NOMO-1 (cell line): ENCODE measurements around the gene CTXN1.
A peak's percentile ranks its signal among the peaks of the same experiment; 100 is the strongest.

ENCODE experiments used
- DNase-seq, 2 experiments: peaks; one replicate each; lab custom pipeline; 2025; ENCODE audit not compliant: unreplicated experiment in 2 of 2; lab: John Stamatoyannopoulos, UW

Gene CTXN1

DNA sequence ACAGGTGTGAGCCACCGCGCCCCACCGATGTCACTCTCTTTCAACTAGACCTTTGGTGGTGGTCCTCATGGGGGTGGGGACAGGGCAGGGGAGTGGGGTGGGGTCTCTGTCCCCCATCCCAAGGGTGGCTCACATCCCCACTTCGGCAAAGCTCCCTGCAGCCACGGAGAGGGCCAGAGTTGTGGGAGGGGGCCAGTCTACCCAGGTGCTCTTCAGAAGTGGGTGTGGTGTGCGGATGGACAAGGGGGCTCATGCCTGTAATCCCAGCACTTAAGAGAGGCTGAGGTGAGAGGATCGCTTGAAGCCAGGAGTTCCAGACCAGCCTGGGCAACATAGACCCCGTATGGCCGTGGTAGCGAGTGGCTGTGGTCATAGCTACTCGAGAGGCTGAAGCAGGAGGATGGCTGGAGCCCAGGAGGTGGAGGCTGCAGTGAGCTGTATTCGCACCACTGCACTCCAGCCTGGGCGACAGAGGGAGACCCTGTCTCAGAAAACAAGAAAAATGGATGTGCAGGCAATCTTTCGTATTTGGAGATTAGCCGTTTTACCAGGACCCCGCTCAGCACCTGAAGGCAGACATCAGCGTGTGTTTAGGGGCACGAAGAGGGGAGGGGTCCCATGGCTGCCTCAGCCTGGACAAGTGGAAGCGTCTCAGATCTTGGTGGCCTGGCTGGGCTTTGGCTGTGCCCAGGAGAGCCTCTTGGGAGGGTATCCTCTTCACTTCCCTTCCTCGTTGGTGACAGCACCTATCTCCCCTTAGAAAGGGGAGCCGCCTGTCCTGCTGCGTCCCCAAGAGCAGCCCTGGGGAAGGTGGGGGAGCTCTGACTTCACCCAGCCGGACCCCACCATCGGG lies 10.5 kb downstream of the CTXN1 start:
- DNase-seq, result no peak

DNA sequence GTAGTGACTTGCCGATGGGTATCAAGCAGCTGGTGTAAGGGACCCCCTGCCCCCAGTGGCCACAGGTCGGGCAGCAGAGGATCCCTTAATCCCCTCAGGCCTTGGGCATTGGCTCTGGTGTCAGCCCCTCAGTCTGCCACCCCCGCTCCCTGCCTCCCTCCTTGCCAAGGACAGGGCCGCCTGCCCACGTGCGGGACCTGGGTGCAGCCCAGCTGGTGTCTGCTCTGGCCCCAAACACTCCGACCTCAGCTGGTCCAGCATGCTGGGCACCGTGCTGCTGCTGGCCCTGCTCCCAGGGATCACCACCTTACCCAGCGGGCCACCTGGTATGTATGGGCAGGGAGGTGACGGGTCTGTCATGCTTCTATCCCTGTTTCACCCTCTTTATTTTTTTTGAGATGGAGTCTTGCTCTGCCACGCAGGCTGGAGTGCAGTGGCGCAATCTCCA lies 11.3 kb downstream of the CTXN1 start, which contains the start of gene TGFBR3L:
TSS of gene TGFBR3L (plus strand) at position 233 of the 448 bp plus-strand sequence.
- no peak for DNase-seq

DNA sequence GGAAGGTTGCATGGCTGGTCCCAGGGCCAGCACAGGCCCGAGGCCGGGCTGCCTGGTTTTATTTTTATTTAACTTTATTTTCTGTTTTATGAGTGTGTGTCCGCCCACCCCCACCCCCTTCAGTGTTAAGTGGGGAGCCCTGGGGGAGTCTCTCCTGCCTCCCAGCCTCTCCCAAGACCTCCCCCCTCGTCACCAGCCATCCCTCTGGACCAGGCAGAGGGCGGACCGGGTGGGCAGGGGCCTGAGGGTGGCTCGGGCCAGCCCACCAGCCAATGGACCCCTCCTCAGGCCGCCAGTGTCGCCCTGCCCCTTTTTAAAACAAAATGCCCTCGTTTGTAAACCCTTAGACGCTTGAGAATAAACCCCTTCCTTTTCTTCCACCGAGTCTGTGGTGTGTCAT lies 11.8 kb downstream of the CTXN1 start:
- no peak for DNase-seq

DNA sequence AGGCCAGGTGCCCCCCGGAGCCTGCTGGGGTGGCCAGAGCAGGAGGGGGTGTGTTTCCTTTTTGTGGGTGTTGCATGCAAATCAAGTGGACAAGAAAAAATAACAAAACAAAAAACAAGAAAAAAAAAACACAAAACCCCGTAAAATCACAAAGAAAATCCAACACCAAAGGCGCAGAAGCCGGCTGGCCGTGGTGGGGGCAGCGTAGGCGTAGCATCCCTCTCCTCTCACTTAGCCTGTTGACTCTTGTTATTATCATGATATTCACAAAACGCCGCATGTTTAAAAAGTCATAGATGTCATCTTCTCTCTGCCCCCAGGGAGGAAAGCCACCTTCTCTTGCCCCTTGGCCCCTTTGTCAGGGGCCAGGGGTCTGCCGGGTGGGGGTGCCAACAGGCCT lies 12.3 kb downstream of the CTXN1 start:
- no peak for DNase-seq

DNA sequence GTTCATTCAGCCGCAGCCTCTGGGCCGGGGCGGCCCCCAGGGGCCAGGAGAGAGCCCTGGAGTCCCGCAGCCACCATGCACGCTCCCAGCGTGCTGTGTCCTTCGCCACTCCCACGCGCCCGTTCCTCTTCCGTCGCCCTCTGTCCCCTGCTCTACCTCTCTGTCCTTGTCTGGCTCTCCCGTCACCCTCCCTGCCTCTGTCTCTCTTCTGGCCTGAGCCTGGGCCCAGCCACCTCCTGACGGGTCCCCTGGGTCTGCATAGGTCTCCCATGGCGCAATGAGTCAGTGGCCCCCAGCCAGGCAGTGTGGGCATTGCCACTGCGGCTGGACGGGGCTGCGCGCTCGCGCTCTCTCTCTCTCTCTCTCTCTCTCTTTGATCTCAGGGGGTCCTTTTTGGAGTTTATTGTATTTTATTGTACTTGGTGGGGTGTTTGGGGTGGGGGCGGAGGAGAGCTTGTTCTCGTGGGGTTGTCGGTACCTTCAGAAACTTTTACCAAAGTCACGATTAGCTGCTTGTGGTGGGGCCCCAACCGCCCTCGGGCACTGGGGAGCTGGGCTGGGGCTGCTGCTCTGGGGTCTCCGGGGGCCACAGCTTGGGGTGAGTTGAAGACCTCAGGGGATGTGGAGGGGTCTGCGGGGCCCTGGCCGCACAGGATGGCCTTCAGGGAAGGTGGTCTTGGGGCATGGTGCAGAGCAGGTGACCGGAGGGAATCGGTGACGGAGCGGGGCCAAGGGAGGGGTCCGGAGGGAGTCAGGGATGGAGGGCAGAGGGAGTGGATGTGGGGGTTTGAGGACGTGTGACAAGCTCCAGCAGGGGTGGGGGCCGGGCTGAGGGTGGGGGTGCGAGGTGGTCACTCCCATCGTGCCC lies 13.0 kb downstream of the CTXN1 start:
- DNase-seq, result no peak

DNA sequence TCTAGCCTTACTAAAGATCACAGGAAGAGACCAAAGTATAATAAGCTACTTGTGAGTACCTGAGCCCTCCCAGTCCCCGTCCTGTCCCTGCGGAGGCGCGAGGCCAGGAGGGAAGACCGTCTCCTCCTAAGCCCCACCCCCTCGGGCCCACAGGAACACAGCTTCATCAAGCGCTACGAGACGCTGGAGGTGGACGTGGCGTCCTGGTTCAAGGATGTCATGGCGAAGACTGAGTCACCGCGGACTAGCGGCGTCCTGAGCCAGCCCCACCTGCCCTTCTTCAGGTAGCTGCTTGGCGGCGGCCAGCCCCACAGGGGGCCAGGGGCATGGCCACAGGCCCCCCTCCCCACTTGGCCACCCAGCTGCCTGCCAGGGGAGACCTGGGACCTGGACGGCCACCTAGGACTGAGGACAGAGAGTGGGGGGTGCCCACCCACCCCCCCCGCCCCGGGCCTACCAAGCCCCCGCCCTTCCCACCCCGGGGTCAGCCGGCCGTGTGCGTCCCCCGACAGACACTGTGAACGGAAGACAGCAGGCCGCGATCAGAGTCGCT lies 13.7 kb downstream of the CTXN1 start:
- DNase-seq, result no peak

DNA sequence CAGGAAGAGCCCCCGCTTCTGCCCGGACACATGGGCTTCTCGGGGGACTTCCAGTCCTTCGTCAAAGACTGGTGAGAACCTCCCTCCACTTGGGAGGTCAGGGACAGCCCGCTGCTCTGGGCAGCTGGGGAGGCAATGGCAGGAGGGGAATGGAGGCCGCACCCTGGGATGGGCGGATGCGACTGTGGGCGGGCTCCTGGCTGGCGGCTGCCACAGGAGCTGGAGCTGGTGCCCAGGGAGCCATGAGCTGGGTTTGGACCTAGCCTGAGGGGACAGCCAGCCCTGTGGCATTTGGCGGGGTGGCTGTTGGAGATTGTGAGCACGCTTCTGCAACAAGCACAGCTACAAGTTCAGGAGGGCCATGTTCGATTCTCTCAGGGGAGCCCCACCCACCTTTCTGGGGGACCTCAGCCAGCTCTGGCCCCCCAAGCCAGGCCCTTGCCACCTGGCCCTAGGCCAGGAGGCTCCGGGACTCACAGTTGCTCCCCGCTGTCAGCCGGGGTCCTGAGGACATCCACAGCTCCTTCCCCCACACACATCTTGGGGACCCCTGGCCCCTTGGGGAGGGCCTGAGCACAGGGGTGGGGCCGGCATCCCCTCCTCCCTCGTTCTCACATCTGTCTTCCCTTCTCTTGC lies 14.3 kb downstream of the CTXN1 start:
- no peak for DNase-seq

DNA sequence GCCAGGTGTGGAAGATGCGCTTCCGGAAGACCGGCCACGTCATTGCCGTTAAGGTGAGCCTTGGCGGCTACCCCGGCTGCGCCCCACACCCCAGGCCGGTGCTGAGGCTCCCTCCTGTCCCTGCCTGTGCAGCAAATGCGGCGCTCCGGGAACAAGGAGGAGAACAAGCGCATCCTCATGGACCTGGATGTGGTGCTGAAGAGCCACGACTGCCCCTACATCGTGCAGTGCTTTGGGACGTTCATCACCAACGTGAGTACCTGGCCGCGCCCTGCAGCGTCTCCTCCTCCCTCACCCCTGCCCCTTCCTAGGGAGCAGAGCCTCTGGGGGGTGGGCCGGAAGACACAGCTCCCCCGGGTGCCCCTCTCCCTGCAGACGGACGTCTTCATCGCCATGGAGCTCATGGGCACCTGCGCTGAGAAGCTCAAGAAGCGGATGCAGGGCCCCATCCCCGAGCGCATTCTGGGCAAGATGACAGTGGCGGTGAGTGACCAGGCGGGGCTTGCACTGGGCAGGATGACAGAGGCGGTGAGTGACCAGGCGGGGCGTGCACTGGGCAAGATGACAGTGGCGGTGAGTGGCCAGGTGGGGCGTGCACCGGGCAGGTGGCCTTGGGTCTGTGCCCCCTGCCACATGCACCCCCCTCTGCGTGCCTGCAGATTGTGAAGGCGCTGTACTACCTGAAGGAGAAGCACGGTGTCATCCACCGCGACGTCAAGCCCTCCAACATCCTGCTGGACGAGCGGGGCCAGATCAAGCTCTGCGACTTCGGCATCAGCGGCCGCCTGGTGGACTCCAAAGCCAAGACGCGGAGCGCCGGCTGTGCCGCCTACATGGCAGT lies 15.4 kb downstream of the CTXN1 start:
- DNase-seq, result no peak

DNA sequence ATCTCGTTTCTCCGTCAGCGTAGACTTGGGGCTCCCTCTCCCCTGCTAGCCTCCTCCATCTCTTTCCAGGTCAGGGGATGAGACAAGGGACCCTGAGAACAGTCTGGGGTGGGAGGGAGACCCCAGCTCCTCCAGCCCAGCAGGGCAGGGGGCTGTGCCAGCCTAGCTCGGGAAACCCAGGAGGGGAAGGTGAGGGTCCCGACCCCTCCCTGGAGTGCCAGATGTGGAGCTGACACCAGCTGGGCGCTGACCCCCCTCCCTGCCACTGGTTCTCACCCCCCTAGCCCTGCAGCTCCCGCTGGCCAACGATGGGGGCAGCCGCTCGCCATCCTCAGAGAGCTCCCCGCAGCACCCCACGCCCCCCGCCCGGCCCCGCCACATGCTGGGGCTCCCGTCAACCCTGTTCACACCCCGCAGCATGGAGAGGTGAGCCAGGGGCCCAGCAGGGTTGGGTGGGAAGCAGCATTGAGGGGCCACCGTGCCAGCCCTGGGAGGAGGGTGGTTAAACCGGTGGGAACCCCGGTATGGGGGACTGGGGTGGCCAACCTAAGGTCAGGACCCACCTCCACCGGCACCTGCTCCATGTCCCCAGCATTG lies 16.4 kb downstream of the CTXN1 start:
- DNase-seq, result no peak

DNA sequence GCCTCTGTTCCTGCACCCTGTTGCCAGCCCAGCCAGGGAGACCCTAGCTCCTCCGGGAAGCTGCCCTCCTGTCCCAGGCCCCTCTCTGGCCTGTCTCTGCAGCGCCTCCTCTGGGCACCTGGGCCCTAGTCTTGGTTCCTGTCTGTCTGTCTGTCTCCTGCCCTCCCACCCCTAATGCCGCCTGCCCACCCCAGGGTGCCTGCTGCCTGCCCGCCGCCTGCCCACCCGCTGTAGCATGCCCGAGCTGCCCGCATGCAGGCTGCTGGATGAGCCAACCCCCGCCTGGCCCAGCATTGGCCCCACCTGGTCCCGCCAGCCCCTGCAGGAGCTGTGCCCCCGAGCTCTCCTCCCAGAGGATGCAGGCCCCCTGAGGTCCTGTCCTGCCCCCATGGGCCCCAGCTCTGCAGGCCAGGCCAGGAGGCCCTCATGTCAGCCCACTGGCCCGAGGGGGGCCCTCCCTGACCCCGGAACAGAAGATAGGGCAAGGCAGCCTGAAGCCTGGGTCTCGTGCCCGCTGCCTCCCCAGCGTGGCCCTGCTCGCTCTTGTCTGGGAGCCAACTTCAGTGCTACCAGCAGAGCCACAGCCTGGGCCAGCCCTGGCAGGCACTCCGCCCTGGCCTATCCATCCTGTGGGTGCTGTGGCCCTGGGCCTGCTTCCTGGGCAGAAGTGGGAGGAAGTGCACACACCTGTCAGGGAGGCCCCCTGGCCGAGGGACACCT lies 17.0 kb downstream of the CTXN1 start:
- DNase-seq, result no peak

DNA sequence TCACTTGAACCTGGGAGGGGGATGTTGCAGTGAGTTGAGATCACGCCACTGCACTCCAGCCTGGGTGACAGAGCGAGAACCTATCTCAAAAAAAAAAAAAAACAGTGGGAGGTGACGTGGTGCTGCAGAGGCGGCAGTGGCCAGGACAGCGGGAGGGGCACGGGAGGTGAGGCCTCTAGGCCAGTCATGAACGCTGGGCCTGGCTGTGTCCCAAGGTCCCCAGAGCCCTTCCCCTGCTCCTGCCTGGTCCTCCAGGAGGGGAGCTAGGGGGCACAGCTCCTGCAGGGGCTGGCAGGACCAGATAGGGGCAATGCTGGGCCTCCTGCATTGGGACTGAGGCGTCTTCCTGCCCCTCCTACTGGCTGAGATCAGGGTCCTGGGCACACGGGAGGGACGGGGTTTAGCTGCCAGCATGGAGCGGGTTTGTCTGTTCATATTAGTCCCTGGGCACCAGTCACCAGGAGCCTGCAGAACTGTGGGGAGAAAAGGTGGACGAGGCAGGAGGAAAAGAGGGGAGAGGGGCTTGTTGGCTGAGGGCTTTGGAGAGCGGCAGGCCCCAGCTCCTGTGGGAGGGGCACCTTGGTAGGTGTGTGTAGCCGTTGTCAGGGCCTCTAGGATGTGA lies 17.7 kb downstream of the CTXN1 start:
- no peak for DNase-seq

DNA sequence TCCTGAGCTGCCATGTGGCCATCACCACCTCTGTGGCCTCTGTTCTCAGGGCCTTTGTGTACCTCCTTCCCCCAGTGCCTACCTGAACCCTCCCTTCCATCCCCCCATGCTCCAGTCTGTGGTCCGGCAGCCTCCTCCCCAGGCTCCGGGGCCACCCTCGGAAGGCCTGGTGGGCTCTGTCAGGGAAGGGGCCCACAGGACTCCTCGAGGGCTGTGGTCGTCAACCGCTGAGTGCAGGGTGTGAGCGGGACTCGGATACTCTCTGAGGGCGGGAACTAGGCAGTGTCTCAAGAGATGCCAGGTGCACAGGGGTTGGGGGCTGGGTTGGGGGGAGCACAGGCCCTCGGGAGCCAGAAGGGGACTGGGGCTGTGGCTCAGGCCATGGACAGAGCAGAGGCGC lies 18.4 kb downstream of the CTXN1 start:
- no peak for DNase-seq

DNA sequence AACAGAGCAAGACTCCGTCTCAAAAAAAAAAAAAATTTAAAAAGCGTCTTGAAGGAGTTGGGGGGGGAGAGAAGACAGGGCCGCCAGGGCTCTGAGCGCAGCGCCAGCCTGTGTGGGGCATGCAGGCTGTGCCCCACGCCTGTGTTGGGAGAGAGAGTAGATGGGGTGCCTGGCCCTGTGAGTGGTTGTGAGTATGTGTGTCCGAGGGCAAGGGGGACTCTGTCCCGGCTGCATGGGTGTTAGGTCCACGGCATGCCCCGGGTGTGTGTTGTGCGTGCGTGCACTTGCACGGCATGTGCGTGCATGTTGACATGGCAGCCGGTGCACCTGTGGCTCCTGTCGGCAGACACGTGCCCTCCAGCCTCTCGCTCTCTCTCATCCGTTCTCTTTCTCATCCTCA lies 18.8 kb downstream of the CTXN1 start:
- DNase-seq, result no peak

DNA sequence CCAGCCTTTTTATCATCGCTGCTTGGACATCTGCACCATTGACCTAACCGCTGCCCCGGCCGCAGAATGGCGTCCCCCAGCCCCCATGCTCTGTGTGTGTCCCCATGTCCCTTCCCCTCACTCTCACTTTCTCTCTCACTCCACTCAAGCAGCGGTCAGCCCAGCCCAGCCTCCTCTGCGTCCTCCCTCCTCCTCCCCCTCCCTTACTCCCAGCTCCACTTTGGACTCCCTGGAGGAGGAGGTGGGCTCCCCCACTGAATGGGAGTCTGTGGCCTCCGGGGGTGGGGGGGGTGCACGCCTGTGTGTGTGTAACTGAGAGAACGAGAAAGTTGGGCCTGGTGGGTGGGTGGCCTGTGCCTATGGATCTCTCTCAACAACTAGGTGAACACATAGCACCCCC lies 20.1 kb downstream of the CTXN1 start:
- no peak for DNase-seq

DNA sequence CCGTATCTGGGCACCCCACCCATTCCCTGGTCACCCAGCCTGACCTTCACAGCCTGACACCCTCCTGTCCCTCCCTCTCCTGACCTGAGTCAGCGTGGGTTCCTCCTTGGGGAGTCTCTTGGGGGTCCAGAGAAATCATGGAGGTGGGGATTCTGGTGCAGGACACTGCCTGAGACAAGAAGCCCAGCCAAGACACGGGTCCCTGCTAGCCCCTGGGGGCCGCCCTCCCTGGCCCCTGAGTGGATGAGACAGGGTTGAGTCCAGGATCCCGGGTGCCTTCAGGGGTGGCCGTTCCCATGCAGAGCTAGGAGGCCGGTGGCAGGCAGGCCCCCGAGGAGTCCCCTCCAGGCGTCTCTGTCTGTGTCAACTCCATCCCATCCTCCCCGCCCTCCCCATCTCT lies 20.7 kb downstream of the CTXN1 start:
- no peak for DNase-seq

DNA sequence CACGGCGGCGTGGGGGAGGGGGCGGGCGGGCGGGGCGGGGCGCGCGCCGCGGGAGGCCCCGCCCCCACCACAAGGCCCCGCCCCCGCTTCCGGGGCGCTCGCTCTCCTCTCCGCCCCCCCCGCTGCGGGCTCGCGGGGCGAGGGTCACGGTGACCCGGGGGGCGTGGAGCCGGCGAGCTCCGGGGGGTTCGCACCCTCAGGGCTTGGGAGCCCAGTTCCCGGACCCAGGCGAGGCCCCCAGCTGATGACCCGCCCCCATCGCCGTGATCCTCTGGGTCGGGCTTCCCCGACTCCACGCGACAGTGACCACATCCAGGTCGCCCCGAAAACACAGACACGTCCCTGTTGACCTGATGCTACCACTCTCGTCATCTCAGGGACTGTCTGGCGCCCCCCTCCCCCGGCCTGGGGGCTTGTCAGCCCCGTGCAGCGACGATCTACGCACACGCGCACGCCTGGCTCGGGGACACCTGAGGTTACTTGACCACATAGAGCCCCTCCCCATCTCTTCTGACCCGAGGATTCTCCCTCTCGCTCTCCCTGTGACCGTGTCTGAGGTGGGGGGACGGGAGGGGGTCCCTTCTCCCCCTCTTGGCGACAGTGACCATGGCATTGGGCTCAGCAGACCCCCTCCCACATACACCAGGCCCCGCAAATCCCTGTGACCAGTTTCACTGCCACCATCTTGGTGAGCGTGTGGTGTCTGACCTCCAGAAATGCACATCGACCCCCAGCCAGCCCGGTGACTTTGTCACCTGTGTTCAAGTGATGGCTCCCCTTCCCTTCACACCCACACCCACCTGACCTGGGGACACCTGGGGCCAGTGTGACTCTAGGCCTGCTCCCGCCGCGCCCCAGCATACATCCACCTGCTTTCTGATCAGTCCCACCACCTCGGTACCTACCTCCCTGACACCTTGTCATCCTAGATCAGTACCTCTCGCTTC lies 21.6 kb downstream of the CTXN1 start:
- no peak for DNase-seq

DNA sequence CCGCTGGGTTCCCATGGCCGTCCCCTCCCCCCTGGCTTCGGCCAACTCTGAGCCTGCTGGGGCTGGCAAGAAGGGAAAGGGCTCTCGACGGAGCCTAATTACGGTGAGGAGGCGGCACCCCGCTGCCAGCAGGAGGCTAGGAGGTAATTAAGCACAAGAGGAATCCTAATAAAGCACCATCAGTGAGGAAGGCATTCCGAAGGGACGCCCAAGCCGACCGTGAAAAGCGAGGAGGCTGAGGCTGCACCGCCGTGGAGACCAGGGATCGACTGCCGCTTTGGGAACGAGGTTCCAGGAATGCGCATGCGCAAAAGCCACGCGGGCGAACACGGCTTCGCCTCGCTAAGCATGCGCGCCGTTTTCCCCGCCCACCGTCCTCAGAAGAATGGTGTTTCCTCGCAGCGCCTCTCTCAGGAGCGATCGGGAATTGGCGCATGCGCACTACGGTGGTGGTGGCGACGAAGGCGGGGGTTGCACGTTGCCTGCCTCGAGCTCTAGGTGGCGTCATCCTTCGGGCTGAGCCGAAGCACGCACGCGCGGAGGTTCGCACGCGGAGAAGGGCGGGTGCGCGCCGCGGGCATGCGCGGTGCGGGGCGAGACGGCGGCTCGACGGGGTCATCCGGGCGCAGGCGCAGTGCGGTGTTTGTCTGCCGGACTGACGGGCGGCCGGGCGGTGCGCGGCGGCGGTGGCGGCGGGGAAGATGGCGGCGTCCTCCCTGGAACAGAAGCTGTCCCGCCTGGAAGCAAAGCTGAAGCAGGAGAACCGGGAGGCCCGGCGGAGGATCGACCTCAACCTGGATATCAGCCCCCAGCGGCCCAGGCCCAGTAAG lies 22.5 kb downstream of the CTXN1 start, which contains the start of gene MAP2K7:
TSS of gene MAP2K7 (plus strand) at position 634 of the 830 bp plus-strand sequence. CDS start at position 702, 68 bp downstream.
- DNase-seq, result peak; percentile 98
